GM18502 (cell line): ENCODE measurements around the gene PPIE.
"Not testable (repeated sequence)": the region's sequence is repeated elsewhere in the genome, so short reads cannot be mapped to it uniquely, and the experiment has no call there.

Experiments used
- ATAC-seq: cut with Tn5 transposase; IDR thresholded peaks from one replicate; pipeline ENCODE4 v1.9.1; 2021; ENCODE audit warnings: mild to moderate bottlenecking; ENCODE audit not compliant: unreplicated experiment, poor library complexity

The PPIE gene

DNA sequence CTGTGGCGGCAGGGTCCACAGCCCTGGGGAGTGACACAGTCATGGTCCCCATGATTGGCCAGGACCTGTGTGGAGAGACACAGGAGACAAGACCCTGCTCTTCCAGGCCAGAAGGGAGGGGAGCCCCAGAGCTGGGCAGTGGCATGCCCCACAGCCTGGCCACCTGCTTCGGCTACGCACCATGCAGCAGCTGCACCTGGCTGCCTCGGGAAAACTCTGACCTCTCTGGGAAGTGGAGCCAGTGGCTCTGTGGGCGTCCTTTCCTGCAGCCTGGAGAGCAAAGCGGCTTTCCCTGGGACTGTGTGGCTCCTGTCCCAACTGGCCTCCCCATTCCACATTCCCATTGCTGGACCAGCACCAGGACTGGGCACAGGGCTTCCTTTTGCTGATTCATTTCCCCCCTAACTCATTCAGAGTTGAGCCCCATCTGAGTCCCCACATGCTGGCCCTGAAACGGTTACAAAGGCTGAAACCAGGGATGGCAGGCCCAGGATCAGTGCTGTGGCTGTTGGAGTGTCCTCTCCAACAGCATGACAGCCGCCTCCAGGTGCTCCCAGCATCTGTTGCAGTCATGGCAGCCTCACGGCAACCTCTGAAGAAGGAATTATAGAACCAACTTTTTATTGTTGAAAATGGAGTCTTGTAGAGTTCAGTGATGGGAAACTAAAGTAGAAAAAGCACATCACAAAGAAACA is 17.4 kb downstream of the PPIE start:
- no peak for ATAC-seq

DNA sequence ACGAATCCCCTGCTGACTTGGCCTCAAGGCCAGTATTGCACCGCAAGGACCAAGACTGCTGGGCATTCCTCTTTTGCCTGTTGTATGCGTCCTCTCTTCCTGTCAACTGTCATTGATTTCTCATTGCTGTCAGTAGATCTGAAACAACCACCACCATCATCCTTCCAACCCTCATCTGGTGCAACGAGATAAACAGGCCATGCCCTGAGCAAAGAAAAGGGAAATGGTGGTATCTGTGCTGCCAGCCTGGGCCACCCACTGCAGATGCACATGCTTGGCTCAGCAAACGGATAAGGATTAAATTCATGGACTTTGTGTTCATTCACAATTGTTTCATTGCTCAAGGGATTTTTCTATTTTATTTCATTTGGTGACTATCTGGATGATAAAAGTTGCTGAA is 18.8 kb downstream of the PPIE start:
- no peak for ATAC-seq

DNA sequence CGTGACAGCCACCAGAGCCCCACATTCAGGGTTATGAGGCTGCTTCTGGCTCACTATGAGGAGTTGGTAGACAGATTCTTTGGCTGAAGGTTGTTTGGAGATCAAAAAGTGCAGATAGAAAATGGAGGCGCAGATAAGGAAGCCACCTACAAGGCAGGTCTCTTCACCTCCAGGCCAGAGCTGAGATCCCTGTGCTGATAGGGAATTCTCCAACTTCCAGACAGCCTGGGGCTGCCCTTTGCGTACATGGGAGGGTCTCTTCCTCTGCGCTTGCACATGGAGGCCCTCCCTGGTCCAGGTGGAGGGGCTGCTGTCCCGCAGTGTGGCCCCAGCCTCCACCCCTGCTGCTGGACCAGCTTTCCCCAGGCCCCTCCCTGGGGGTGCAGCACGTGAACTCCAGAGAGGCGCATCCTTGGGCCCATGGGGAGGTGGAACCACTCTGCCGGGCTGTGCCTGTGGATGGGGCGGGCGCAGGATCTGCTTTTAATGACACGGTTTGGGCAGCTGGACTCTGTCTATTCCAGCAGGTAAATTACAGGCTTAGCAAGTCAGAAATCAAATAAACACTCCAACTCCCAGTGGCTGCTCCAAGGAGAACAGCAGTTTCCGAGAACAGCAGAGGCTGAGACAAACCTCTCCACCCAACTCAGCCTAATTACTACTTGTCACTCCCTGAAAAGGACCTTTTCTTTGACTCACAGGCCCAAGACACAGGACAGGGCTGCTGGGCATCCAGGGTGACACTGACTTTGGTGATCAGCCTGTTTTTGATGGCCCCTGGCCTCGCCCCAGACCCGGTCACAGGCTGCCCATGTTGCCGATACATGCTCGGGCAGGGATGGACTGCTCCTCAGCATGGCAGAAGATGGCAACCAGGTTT is 20.1 kb downstream of the PPIE start:
- ATAC-seq: no peak

DNA sequence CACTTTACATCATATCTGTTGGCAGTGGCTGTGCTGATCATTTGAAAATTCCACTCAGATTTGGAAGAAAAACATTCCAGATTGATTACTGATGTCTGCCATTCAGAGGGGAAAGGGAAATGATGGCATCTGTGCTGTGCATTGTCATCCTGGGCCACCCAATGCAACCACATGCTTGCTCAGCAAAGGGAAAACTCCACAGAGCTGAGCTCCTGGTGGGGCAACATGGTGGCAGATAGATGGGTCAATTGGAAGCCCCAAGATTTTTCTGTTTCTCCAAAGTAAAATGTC is 20.7 kb downstream of the PPIE start:
- ATAC-seq: no peak

DNA sequence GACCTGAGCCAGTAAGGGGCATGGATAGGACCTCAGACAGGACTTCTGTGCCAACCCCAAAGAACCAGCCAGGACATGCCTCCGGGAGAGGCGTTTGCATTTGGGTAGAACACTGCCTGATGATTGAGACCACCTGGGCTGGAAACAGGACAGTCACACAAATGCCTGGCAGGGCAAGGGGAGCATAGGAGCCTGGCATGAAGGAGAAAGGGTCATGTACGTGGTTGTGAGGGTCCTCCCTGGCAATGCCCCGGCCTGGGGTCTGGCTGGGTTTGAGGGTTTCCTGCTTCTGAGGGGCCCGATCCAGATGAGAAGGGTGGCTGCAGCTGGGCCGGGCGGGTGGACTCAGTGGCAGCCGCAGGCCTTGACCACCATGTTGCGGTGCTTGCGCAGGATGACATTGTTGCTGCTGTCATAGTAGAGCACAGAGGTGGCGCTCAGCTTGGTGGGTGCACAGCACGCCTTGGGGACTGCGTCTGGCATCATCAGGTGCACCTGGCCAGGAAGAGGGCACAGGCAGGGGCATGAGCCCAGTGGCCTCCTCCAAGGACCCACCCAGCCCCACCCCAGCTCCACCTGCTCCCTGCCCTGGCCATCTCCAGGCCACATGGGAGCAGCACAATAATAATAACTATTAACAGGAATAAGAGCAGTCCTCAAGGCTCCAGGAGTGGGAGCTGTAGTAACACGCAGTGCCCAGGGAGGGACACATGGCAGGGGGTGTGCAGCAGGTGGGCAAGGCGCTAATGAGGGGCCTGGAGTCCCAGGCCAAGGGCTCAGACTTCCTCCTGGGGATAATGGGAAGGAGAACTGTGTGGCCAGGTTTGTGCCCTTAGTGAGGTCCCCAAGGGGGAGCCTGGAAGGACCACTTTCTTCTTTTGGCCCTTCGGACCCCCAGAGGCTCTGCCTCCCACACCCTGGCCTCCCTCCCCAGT is 21.7 kb downstream of the PPIE start:
- ATAC-seq: no peak

DNA sequence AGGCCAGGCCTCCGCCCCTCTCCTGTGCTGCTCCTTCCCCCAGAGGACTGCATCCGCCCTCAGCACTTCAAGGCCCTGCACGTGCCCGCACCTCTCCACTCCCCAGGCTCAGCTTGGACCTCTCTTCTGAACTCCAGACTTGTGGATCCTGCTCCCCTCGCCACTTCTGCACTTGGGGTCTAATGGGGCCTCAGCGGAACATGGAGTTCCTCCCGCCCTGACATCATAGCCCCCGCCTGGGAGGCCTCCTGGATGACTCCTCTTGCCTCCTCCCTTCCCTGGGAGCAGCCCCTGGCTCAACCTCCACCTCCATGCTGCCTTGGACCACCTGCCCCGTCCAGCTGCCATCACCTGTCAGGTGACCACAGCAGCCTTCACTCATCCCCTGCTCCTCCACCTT is 22.3 kb downstream of the PPIE start:
- no peak for ATAC-seq

DNA sequence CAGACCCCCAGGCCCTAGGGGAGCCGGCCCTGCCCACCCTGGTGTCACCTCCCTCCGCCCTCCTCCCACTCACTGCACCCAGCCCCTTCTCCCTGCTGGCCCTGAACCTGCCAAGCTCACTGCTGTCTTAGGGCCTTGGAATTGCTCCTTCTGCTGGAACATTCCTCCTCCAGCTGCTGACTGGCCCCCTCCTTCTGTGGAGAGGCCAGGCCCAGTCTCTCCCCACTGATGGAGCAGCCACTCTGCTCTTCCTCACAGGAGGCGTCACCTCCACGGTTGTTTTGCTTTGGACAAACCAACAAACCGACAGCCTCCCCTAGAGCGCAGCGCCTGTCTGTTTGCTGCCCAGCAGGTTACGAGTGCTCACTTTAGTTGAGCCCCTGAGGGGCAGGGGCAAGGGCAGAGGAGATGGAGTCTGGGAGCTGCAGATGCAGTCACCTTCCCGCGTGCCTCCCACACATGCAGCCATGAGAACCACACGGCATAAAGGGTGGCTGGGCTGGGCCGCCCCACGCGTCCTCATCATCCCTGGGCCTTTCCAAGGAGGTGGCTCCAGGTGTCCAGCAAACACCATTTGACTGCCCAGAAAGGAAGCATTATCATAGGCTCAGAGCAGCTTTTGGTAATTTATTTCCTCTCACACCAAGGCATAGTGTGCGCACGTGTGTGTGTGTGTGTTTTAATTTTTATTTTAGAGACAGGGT is 23.0 kb downstream of the PPIE start:
- ATAC-seq: no peak

DNA sequence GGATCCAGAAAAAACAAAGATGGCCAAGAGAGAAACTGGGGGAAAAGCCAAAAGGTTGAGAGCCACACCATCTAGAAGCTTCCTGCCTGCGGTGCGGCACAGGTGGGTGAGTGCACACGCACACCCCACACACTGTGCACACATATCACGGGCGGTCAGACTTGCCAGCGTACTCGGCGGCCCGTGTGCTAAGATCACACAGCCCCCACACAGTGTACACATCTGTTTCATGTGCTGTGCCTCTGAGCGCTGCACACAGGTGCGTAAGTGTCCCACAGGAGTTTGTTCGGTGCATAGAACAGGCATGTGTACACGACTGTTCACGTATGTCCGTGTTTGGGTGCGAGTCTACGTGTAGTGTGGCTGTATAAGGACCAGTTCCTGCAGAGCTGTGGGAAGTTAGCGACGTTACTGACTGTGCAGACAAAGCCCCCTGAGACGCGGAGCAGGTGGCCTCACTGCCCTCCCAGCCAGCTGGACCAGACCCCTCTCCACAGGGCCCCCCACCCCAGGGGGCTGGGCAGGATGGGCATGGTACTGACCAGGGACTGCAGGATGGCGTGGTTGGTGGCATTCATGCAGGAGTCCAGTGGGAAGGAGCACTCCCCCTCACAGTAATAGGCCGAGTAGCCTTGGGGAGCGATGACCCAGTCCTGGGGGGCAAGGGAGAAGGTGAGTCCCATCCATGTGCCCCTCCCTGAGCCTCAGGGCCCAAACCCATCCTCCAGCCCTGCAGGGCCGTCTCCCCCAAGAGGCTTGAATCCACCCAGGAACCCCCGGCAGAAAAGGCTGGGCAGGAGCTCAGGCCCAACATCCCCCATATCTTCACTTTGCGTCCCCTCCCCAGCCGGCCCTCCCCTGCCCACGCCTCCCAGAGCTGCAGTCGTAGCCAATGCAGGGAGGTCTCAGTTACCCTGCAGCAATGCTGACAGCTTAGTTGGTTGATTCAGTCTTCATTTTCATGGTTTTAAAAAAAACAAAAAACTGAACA is 24.2 kb downstream of the PPIE start:
- ATAC-seq: no peak

DNA sequence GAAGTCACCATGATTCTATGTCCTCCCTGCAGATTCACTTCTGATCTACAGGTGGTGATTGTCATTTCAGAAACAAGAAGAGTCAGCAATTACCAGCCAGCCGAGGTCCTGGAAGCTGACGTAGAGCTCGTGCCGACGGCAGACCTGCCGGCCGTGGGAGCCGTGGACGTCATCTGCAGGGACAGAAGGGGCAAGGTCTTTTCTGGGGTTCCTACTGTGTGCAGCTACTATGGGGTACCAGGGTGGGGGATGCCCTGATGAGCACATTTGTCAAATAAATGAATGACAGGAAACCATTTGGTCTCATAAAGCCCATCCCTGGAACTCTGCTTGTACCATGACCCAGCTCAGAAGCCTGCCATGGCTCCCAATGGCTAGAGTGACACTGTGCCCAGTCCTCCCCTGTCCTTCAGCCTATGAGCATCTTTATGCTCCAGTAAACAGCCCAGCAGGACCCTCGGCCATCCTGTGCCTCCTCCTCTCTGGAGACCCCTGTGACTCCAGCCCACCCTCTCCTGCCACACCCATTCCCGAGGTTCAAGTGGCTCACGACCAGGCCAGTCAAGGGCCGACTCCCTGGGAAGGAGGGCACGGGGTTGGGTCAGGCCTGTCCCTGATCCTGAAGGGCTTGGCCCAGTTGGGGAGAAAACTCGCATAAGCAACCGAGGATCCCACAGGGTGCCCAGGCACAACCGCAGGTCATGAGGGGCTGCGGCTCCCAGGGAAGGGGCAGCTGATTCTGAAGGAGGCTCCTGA is 25.1 kb downstream of the PPIE start:
- not testable (repeated sequence) for ATAC-seq

DNA sequence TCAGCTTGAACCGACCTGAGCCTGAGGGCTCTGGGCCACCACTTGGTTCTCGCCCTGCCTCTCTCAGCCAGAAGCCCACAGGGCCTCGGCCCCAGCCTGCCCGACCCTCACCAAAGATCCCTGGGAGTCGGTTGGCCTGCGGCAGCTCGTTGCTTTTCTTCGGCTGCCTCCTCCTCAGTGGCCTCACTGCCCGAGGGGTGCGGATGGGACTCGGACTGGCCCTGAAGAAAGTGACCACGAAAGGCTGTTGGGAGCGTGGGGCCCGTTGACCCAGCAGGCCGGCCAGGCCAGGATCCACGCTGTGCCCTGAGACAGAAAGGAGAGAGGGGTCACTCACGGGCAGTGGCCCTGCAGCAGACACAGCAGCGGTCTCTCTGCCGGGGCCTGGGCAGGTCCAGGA is 25.8 kb downstream of the PPIE start:
- ATAC-seq: not testable (repeated sequence)

DNA sequence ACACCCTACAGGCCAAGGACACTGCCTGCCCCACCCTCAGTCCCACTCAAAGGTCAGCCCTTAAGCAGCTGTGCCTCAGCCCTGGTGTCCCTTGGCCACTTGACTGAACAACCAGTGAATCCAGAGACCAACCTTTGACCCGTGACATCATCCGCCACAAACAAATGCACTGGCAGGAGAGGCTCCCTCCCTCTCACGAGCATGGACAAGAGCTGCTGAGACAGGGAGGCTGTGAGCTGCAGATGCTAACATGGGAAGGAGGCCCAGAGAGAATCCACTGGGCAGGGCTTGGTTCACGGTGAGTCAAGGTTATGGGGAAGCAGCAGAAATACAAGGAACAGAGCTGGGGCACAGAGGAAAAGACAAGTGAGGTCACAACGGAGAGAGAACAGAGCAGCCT is 27.8 kb downstream of the PPIE start:
- ATAC-seq: not testable (repeated sequence)

DNA sequence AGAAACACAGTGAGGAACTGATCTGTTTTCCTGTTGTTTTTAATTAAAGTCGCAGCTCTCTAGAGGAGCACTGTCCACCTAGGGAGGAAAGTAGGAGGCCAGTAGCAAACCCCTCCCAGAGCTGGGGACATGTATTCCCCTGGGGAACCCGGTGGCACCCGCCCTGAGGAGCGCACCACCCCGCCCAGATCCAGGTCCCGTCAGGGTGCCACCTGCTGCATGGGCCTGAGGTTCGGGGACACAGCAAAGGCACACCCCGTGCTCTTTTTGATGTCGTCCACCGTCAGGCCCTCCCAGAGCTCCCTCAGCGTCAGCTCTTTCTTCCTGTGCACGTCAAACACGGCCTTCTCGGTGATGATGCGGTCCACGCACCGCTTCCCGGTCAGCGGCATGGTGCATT is 30.8 kb downstream of the PPIE start:
- not testable (repeated sequence) for ATAC-seq

DNA sequence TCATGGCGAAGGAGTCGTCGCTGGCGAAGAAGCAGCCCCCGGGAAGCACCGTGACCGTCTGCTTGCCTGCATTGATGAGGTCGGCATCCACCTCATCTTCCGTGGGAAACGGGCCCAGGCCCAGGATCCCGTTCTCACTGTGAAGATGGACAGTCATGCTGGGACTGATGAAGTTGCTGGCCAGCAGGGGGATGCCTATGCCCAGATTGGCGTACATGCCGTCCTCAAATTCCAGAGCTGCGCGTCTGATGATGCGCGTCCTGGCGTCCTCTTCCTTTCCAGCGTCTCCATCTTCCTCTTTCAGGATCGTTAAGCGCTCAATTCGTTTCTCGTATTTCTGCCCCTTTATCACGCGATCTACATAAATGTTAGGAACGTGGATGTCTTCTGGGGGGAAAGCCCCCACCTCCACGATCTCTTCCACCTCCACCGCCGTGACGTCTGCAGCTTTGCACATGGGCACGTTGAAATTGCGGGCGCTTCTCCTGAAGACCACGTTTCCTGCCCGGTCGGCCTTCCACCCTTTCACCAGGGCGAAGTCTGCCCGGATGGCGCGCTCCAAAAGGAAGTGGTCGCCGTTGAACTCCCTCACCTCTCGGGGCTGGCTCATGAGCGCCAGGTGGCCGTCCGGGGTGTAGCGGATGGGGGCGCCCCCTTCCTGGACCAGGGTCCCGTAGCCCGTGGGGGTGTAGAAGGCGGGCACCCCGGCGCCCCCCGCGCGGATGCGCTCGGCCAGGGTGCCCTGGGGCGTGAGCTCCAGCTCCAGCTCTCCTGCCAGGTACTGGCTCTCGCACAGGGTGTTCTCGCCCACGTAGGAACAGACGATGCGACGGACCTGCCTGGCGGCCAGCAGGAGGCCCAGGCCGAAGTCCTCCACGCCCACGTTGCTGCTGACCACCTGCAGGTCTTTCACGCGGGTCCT is 31.7 kb downstream of the PPIE start:
- ATAC-seq: not testable (repeated sequence)

DNA sequence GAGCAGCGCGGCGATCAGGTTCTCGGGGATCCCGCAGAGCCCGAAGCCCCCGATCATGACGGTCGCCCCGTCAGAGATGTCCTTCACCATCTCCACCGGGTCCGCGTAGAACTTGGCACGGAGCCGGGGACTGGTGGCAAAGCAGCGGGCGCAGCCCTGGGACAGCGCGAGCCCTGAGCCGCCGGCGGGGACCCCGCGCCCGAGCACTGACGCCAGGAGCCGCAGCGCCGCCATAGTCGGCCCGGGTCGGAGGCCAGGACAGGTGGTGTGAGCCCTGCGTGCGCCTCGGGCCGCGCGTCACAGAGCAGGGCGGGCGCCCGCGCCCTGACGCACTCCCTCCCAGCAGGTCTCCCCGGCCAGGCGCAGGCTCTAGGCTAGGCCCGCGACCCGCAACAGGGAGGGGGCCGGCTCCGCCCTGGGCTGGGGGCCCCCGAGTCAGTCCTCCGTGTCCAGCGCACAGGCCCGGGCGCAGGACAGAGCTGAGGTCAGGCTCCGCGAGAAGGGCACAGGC is 32.4 kb downstream of the PPIE start, which contains the start of gene OXCT2:
Gene OXCT2 (minus strand): TSS at position 327 of the 511 bp plus-strand sequence. CDS start 93 bp downstream, at position 234.
- ATAC-seq: not testable (repeated sequence)

DNA sequence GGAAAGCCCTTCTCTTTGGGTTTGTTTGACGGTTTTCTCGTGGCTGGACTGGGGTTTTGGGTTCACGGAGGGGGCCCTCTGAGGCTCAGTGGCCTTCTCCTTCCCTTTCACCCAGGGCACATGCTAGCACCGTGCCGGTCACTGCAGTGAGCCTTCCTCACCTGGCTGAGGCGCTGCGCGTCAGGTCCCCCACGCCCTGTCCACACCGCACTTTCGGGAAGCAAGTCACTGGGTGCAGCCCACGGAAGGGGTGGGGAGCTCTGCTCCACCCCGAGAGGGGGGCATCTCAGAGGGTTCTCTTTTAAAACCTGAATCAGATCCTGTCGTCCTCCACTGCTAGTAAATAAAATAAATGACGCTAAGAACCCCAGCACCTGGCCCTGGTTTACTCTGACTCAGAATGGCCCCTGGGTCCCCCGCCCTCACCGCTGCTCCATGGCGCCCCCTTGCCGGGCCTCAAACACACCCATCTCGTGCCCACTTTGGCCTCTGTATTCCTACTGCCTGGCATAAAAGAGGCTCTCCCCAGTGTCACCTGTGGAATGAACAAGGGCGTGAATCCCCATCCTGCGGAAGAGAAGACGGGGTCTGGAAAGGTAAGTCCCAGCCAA is 34.8 kb downstream of the PPIE start:
- not testable (repeated sequence) for ATAC-seq

DNA sequence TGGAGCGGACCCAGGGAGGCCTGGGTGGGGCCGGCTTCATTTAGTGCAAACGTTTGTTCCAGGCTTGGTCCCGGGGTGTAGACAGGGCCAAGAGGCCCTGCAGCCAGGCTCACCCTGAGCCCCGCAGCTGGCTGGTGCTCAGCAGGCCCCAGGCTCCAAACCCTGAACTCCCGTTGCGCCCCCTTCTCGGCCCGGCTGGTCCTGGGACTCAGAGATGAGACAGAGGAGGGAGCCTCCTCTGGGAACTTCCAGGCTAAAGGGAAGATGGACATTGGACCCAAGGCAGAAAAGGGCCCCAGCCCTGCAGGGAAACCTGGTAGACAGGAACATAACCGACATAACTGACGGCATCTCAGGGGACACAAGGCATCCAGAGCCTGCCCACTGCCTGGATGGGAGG is 36.5 kb downstream of the PPIE start:
- ATAC-seq: not testable (repeated sequence)
